Loucy (cell line): Measurements from ENCODE around the gene PLA2G2C.

ENCODE experiments used
- CTCF ChIP-seq: fragments of 200-600 bp; sonication (generic); conservative IDR thresholded peaks from 2 replicates; pipeline ENCODE4 v1.5.1; 2014; ENCODE audit warnings: mild to moderate bottlenecking, antibody characterized with exemption, low read length
- EZH2phosphoT487 ChIP-seq: fragments of 200-600 bp; IDR thresholded peaks from 2 replicates; pipeline ENCODE4 v1.6.1; 2018; ENCODE audit warnings: antibody characterized with exemption, mild to moderate bottlenecking, moderate library complexity, borderline replicate concordance

DNA sequence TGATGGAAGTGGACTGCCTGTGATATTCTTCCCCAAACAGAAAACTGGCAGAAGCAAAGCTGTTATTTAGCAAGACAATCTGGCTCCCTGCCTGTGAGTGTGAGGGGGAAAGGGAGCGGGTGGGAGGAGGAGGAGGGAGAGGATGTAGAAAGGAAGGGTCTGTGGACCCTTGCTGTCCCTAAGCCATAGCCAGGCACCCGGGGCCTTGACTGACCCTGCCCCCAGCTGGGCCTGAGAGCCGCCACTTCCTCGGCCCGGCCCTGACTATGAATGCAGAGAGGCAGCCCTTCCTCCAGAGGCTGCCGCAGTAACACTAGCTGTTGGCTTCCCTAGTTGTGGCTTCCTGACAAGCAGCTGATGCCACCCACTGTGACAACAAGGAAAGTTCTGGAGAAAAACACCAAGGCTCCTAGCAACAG lies 33.3 kb downstream of the PLA2G2C start:
- TF ChIP-seq CTCF, result no peak
- TF ChIP-seq EZH2phosphoT487, result no peak
